ENCODE data around the gene ZNG1C.
"Not testable (repeated sequence)": the region's sequence is repeated elsewhere in the genome, so short reads cannot be mapped to it uniquely, and the experiment has no call there.

Gene ZNG1C

DNA sequence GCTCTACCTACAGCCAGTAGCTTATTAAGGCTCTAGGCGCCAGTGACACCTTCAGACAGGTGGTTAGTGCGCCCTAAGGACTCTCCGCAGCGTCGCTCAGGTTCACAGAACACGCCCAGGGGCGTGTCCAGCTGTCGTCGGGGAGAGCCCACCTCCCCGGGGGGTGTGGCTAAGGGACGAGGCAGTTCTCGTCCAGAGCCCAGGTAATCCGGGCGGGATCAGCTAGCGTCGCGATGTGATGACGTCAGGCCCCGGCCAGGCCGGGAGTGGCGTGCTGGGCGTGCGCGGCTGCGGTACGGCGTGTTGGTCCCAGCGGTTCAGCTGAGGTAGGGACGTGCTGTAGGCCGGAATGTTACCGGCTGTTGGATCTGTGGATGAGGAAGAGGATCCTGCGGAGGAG lies at the start of gene ZNG1C:
TSS of gene ZNG1C (plus strand) at position 301 of the 400 bp plus-strand sequence. CDS start at position 350, 49 bp downstream.
- DNase-seq: not testable (repeated sequence)

DNA sequence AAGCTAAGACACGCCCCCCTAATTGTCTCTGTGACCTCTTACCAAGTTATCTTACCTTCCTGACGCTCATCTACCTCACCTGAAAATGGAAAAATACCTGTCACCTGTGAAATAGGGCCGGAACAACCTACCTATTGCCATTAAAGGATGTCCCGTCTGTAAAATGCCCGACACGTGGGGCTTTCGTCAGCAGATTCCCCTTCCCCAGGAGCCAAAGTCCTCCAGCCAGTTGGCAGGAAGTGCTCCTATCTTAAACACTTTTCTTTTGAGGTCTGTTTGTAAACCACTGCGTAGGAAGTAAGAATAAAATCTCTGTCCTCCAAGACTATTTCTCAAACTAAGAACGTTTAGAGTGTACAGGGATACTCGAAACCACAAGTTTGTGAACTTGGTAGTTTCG lies 654 bp downstream of the ZNG1C start:
- not testable (repeated sequence) for DNase-seq

GRCh38 chr9:68281041-68281440 lies 39.3 kb downstream of the ZNG1C start:
- not testable (repeated sequence) for DNase-seq

DNA sequence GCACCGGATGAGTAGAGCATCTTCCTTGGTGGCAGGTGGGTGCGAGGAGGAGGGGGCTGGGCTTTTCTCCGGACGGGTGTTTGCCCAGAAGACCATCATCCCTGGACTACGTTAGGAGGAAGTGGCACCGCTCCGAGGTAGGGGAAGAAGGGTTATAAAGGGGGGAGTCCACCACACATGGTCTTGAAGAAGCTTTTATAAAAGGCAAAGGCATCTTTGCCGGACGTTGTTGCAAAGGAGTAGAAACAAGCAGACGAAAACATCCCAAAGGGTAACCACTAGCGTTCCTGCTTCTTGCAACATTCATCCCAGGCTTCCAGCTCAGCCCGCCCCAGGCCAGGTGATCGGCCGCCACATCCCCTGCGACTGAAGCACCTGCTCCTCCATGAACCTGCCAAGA lies 60.8 kb downstream of the ZNG1C start, which contains the start of gene FOXD4L3:
TSS of gene FOXD4L3 (plus strand) at position 301 of the 400 bp plus-strand sequence. CDS start at position 386, 85 bp downstream.
- DNase-seq: not testable (repeated sequence)

DNA sequence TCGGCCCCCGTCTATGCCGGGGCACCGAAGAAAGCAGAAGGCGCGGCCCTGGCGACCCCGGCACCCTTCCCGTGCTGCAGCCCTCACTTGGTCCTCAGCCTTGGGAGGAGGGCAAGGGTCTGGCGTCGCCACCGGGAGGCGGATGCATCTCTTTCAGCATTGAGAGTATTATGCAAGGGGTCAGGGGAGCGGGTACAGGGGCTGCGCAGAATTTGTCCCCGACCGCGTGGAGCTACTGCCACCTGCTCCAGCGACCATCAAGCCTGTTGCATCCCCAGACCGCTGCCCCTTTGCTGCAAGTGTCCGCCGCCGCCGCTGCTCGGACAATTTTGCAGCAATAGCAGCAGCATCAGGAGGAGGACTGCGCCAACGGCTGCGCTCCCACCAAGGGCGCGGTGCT lies 62.0 kb downstream of the ZNG1C start:
- DNase-seq: not testable (repeated sequence)

DNA sequence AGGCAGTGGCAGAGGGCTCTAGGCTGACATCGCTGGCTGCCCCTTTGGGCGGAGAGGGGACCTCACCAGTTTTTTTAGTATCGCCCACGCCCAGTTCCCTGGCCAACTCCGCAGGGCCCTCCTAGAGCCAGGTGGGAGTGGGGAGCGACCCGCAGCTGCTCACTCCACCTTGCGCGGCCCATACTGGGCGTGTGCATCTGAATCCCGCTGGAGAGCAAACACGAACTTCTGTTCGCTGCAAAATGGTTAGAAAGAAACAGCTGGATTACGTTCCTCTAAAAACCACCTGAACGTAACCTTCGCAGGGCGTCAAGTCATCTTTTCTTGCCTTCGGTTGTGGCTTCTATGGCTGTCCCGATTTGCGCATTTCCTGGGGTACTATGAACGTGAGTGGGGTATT lies 62.4 kb downstream of the ZNG1C start:
- not testable (repeated sequence) for DNase-seq

DNA sequence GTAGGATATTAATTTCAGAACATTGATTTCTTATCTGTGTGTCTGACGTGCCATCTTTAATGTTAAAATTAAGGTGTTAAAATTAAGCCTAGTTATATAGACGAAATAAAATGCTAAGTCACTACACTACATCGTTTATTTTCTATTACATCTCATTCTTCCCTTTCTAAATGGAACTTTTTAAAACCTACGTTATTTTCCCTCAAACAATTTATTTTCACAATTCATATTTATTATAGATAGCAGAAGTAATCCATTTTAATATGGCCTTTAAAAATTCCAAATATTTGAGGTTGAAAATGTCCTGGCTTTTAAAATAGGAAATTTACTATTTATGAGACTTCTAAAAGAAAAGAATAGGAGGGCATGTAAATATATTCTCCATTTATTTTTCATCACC lies 63.0 kb downstream of the ZNG1C start:
- not testable (repeated sequence) for DNase-seq

DNA sequence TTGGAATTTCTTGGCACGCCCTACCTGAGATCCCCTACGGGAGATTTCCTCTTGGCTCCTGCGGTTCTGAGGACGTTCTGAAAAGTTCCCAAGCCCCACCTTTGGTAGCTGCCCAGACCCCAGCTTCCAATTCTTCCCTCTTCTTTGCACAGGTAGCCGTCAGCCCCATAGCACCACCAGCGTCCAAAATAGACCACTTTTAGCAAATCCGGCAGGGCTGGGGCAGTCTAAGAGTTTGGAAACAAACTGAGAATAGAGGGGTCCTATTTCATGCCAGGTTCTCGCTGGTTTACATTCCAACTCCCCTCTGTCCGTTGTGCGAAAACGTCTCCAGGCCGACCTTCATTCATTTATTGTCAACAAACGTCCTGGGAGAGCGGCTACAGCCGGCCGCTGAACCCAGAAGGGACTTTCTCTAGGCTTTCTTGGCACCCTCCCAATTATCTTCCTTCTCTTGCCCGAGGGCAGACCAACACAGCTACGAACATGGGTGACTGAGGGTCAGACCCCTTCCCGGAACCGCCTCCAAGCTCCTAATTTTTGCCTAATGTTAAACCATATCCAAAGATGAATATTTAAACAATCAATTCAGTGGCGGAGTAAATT lies 64.0 kb downstream of the ZNG1C start:
- DNase-seq: not testable (repeated sequence)

- DNase-seq: not testable (repeated sequence)
Measured at GRCh38 chr9:68306391-68306964, 64.7 kb downstream of the ZNG1C start.

GRCh38 chr9:68307127-68307526 lies 65.3 kb downstream of the ZNG1C start:
- DNase-seq: not testable (repeated sequence)

- DNase-seq: not testable (repeated sequence)
Measured at GRCh38 chr9:68307654-68308053, 65.9 kb downstream of the ZNG1C start.

GRCh38 chr9:68311208-68311607 lies 69.4 kb downstream of the ZNG1C start:
- DNase-seq: not testable (repeated sequence)

DNA sequence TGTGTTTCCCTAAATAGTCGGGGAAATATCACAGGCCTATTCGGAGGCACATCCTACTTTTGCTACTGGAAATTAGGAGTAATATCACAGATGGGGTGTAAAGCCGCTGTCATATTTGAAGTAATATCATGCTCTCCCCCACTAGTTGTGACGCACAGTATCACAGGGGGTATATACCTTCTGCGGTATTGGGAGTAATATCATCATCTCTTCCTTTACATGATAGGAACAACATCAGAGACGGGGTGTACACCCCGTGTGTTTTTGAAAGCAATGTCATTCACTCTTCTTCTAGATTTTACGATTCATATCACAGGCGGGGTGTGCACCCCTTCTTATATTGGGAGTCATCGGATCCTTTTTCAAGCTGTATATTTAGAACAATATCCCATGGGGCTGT lies 76.4 kb downstream of the ZNG1C start:
- not testable (repeated sequence) for DNase-seq

GRCh38 chr9:68323749-68324148 lies 82.0 kb downstream of the ZNG1C start:
- DNase-seq: not testable (repeated sequence)

GRCh38 chr9:68324518-68324917 lies 82.7 kb downstream of the ZNG1C start:
- not testable (repeated sequence) for DNase-seq

DNA sequence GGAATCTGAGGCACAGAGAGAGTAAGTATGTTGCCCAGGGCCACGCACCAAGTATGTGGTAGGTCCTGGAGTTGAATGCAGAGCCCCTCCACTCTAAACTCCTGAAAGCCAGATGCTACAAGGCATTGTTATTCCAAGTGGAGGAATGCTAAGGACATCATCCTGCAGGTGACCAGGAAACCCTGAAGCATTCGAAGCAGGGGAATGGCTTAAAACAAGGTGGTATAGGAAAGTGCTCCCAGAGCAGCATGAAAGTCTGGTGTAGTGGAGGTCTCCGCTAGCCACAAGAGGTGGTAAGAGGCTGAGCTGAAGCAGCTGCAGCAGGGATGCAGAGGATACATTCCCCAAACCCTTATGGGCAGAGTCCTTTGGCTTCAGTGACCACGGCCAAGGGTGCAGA lies 87.3 kb downstream of the ZNG1C start:
- DNase-seq: not testable (repeated sequence)

DNA sequence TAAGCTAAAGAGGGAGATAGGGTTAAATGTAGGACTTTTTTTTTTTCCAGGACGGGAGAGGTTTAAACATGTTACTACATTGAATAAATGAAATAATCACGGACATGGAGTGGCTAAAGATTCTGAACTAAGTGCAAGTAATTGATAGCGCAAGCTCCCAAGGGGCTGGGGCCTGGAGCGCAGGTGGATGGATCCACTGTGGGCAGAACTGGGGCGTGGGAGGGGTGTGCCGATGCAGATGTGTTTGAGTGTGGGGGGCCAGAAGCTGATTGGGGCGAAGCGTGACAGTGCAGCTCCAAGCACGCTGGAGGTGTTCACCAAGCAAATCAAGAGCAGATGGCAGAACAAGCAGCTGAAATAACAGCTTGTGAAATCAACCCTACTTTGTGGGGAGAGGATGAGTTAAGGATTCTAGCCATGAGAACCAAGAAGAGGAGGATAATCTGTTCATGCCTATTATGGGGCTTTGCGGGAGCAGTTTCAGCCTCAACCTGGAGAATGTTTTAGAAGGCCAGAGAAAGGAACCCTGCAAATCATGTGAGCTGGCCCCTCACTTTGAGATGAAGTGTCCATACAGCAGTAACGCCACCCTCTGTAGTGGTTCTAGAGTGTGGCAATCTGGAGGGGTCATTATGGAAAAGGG lies 88.9 kb downstream of the ZNG1C start:
- DNase-seq: not testable (repeated sequence)

DNA sequence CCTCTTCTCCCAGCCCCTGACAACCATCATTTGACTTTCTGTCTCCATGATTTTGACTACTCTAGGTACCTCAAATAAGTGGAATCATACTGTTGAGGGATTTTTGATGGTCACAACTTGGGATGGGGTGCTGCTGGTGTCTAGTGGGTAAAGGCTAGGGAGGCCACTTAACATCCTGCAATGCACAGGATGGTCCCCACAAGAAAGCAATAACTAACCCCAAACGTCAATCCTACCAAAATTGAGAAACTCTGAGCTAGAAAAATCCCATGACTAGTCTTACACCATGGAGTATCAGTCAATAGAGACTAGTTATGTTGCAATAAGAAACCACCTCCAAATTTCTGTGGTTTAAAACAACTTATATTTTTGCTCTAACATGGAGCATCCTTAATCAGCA lies 90.3 kb downstream of the ZNG1C start:
- DNase-seq: not testable (repeated sequence)

DNA sequence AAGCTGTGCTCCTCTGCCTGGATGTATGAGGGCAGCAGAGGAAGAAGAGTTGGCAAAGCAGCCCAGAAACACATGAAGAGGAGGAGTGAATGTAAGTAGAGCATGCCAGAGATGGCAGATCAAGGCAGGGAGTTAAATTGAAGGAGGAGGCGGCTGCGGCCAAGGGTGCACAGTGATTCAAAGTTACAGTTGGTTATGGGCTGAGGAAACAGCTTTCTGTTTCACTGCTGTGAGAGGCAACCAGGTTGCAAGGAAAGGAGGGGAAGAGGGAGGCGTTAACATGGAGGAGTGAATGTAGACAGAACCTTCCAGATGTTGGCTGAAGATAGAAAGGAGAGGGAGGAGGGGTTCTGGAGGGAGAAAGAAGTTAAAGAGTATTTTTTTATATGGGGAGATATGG lies 94.2 kb downstream of the ZNG1C start:
- not testable (repeated sequence) for DNase-seq

- DNase-seq: not testable (repeated sequence)
Measured at GRCh38 chr9:68336639-68337339, 95.0 kb downstream of the ZNG1C start.

DNA sequence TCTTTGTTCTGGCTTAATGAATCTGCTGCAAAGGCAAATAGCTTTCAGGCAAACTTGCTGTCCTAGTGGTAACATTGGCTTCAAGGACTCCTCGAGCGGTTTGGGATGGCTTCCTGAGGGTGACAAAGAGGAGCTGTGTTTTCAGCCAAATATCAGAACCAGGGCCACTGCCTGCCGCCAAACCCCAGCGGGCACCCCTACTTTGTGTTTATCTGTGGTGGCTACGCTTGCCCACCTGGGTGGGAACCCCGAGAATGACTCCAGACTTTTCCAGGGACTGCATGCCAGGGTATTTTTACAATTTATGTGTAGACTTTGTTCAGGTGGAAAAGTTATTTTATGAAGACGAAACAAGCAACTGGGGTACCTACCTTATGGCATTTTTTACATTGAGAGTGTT lies 96.2 kb downstream of the ZNG1C start:
- not testable (repeated sequence) for DNase-seq

DNA sequence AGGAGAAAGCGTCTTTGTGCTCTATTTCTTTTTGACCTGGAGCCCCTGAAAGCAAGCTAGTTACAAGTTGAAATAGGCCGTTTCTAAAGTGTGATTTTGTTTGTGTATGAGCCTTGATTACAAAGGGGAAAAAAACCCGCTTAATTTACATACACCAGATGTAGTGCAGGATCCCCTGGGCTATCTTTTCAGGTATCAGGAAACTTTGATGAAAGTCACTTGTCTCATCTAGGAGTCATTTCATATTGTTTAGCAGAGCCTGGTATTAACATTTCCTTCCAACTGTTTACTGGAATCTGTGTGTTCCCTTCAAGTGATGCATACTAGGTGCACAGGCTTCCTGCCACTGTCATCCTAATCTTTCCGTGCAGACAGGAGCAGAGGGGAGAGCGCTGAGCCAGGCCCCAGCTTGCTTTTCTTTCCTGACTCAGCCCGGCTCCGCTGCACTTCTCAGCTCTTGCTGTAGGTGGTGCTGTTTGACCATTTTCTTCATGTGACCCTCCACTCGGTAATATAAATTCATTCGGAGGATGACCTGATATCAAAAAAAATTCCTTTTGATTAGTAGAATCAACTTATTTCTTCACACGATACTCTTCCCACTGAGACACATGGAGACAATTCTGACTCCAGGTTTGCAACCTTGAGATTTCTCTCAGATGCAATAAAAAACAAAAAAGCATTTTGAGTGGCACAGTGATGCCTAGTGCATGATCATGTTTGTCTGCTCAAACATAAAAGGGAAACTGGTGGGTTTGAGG lies 100.7 kb downstream of the ZNG1C start:
- not testable (repeated sequence) for DNase-seq

DNA sequence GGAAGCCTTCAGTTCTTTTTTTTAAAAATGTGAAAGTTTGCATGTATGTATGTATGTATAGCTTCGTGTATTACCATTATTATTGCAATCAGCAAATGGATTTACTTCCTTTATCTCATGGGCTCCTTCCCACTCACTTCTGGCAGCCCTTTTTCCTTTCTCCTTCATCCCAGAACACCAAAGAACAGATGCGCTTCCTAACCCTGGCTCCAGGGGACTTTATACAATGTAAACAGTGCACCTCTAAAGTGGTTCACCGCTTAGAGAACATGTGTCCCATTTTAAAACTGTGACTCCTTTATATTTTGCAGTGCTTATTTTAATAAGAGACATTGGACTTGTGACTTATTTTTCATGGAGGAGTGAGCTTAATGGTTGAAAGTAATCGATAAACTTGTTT lies 101.5 kb downstream of the ZNG1C start:
- DNase-seq: not testable (repeated sequence)

Data from NCI-H2081 treated with DMSO at 0.1 percent for 48 hours (cell line).